Omental fat pad (tissue), 4 donors: ENCODE data around the gene NPW. TPM values are rescaled to one million over a fixed set of nuclear protein-coding genes. Genes with fewer than 3 reads are reported as not detected.
"Not testable (repeated sequence)": the region's sequence is repeated elsewhere in the genome, so short reads cannot be mapped to it uniquely, and the experiment has no call there.

Experiments
- ATAC-seq: fragments of 150-250 bp; one replicate; pipeline ENCODE4 v1.9.1; 2016; ENCODE audit warnings: mild to moderate bottlenecking, moderate library complexity; ENCODE audit not compliant: low FRiP score
- DNase-seq: peaks from one replicate; pipeline ENCODE4 v3.0.0-alpha.2; 2019; ENCODE audit warnings: low spot score
- CTCF ChIP-seq, 3 donors: fragments of 450-650 bp; IDR thresholded peaks; one replicate each; pipeline ENCODE4 v1.5.1; 2016 to 2017; ENCODE audit warnings: antibody characterized with exemption in 3 of 3, mild to moderate bottlenecking in 3 of 3, moderate library complexity in 2 of 3
- total RNA-seq, 4 donors: library from RNA; depleted of rRNA; stranded (reverse); fragments of >200 nt; gene quantifications; one replicate each; pipeline ENCODE4 v1.1.0, GENCODE V29; 2016

NPW gene
- total RNA-seq, 4 donors from 2014 or later, result 0.48 TPM; not detected in 3

GRCh38 chr16:2008631-2009163 is 10.9 kb upstream of the NPW start:
- no peak for DNase-seq
- no peak for TF ChIP-seq CTCF (IDR thresholded peaks at IDR 0.05)
- peak; percentile 8 for ATAC-seq

- no peak for TF ChIP-seq CTCF (IDR thresholded peaks at IDR 0.05)
- no peak for ATAC-seq
- DNase-seq, result no peak
Measured at GRCh38 chr16:2009164-2009711, 10.3 kb upstream of the NPW start.

GRCh38 chr16:2009791-2010510 is 9.6 kb upstream of the NPW start, which contains the start of gene ZNF598:
Gene ZNF598 (minus strand): TSS chr16:2009821.
- ATAC-seq, result peak; percentile 75
- TF ChIP-seq CTCF (IDR thresholded peaks at IDR 0.05), result no peak

GRCh38 chr16:2011726-2012125 is 7.9 kb upstream of the NPW start:
- not testable (repeated sequence) for ATAC-seq, DNase-seq

More at GRCh38 chr16:2009791-2010510, 9.6 kb upstream of the NPW start, which contains the start of gene ZNF598:
- no peak for DNase-seq

- TF ChIP-seq CTCF (IDR thresholded peaks at IDR 0.05), result no peak
- no peak for DNase-seq
- no peak for ATAC-seq
Measured at GRCh38 chr16:2013527-2013926, 6.1 kb upstream of the NPW start.

GRCh38 chr16:2015117-2015946 is 4.3 kb upstream of the NPW start:
- no peak for TF ChIP-seq CTCF (IDR thresholded peaks at IDR 0.05)
- ATAC-seq (no peak), DNase-seq (no peak)

- TF ChIP-seq CTCF (IDR thresholded peaks at IDR 0.05), result no peak
- no peak for DNase-seq
- ATAC-seq, result no peak
Measured at GRCh38 chr16:2015947-2016208, 3.7 kb upstream of the NPW start.
